GM23248 (cell line): ENCODE results near the gene NBPF19.
"Not testable (repeated sequence)": the region's sequence is repeated elsewhere in the genome, so short reads cannot be mapped to it uniquely, and the experiment has no call there.

Experiments used
- EZH2 ChIP-seq: fragments of 200-600 bp; sonication (generic); IDR thresholded peaks from 2 replicates; pipeline ENCODE4 v1.6.1; 2018; ENCODE audit warnings: antibody characterized with exemption, mild to moderate bottlenecking; ENCODE audit not compliant: insufficient read depth, poor library complexity, severe bottlenecking
- EZH2phosphoT487 ChIP-seq: fragments of 200-600 bp; sonication (generic); IDR thresholded peaks from 2 replicates; pipeline ENCODE4 v1.6.1; 2018; ENCODE audit warnings: antibody characterized with exemption, moderate library complexity, mild to moderate bottlenecking, low read depth; ENCODE audit not compliant: insufficient read depth

- TF ChIP-seq EZH2, EZH2phosphoT487: not testable (repeated sequence)
These were observed 87.0 kb downstream of the NBPF19 start for GRCh38 chr1:149561806-149562205.
